Measurements from ENCODE around the gene DLX2.
"Not testable (repeated sequence)": the region's sequence is repeated elsewhere in the genome, so short reads cannot be mapped to it uniquely, and the experiment has no call there.

Gene DLX2

DNA sequence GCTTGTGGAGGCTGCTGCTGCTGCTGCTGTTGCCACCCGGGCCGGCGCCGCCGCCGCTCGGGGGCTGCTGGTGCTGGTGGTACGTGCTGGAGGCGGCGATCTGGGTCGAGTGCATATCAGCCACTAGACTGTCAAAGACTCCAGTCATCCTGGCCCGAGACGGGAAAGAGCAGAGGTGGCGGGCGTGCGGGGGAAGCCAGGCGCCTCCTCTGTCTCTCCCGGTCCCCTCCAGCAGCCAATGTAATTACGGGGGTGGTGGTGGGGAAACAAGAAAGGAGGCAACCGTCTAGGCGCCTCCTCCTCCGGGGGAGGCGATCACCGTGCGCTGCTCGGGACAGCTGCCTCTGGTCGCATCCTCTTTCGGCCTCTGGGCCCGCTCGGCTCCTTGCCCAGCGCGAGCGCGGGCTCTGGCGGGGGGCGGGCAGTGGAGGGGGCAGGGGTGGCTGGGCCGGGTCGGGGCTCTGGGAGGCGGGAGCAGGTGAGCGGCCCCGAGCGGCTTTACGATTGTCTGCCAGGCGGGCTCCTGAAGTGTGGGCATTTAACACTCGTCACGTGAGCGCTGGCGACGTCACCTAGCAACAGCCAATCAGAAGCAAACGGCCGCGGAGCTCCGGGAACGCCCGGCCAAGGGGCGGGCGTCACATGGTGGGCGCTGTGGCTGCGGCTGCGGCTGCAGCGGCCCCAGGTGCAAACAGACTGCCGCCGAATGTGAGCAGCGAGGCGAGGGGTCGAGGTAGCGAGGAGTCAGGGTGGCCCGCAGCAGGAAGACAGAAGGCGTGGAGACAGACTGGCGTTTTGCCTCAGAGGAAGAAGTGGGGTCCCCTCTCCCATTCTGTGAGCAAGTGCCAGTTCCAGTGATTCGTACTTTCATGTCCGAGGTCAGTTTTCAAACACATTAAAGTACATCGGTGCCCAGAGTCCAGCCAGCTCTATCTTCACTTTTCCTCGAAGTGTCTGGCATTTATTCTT is at the start of gene DLX2:
Gene DLX2, minus strand, starts transcription at position 510 of the 969 bp plus-strand sequence. Its CDS starts 362 bp downstream, at position 148.
- peak; percentile 79 to 83 for DNase-seq

DNA sequence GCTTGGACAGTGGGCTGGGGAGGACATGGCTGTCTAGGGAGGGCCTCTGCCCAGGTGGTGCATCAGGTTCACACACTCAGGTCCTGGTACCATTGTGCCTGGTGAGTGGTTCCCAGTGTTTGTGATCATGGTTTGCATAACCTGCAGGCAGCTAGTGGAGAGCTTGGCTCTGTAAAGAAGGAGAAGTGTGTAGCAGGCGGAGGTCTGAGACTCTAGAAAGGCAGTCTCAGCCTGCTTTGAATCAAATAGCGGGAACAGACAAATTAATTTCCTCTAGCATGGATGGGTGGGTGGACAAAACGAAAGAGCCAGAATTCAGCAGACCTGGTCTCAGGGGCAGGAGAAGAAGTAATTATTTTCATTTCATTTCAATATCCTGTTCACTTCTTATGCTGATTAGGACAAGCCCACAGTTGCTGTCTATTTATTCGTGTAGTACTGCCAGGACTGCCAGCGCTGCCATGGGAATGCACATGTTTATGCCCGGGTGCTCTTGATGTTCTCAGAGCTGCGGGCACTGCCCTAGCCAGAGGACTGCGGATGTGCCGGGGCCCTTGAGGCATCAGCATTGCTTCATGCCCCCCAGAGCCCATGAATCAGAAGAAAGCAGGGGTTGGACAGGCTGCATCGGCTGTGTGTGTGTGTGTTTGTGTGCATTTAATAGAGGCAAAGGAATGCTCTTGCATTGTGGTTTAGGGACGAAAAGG is 45.4 kb upstream of the DLX2 start:
- DNase-seq, result no peak

DNA sequence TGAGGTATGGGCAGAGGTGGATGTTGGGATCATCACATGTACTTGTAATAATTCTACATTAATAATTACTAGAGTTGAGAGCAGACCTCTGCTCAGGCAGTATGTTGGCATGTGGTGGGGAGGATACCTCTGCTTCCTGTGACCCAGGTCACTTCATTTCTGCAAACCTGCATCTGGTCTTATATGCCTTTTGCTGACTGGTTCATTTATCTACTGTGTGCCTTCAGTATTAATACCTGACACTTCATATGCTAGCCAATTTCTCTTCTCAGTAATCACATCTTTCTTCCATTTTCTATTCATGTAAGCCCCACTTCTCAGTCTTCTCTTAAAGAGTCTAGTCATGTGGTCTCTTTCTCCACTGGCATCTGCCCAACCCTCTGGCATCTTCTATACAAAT is 41.1 kb upstream of the DLX2 start:
- no peak for DNase-seq

DNA sequence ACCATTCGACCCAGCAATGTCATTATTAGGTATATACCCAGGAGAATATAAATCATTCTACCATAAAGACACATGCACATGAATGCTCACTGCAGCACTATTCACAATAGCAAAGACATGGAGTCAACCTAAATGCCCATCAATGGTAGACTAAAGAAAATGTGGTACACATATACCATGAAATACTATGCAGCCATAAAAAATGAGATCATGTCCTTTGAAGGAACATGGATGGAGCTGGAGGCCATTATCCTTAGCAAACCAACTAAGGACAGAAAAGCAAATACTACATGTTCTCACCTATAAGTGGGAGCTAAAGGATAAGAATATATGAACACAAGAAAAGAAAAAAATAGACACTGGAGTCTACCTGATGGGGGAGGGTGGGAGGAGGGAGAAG is 36.0 kb upstream of the DLX2 start:
- not testable (repeated sequence) for DNase-seq

DNA sequence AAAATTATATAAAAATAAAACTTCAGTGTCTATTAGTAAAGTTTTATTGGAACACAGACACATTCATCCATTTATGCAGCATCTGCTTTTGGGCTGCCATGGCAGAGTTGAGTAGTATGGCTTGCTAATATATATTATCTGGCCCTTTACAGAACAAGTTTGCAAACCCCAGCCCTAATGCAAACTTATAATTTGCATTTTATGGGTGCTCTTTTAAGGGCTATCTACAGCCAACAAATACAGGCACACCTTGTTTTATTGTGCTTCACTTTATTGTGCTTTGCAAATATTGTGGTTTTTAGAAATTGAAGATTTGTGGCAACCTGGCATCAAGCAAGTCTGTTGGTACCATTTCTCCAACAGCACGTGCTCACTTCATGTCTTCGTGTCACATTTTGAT is 35.2 kb upstream of the DLX2 start:
- DNase-seq, result no peak

DNA sequence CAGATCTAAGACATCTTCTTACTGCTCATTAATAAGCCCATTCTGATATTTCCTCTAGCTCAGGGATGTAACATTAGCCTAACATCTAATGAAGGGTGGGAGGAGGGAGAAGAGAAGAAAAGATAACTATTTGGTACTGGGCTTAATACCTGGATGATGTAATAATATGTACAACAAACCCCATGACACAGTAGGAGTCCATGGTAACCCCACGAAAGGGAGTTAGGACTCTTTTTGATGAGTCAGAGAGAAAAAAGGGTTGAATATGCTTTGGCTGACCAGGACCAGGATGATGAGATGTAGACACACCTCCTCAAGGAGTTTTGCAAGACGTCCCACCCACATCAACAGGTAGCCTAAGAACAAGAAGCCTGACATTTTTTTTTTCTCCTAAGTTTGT is 34.4 kb upstream of the DLX2 start:
- DNase-seq, result no peak

DNA sequence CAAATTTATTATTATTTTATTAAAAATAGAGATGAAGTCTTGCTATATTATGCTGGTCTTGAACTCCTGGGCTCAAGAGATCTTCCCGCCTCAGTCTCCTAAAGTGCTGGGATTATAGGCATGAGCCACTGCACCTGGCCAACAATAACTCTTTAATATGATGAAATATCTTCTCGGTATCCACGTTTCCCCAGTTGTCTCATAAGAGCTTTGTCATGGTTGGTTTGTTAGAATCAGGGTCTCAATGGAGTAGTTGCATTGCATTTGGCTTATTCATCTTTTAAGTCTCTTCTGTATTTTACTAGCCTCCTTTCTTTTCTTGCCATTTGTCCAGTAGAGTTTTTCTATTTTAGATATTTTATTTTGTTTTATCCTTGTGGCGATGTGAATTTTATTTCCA is 32.7 kb upstream of the DLX2 start:
- no peak for DNase-seq

DNA sequence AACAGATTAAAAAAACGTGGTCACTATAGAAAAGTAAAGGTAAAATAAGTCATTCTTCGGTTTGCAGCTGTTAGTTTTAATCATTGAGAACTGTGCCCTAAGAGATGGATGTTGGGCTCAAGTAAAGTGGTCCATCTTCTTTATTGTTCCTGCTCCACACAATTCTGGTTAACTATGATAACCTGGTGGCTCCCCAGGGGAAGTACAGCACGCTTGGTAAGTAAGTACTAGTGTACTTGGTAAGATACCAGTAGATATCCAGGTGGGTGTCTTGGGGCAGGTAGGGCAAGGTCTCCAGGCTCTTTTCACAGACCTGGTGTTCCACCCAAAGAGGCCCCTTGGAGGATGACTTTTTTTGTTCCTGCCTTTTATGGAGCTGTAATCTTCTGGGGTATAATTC is 31.6 kb upstream of the DLX2 start:
- DNase-seq, result no peak

DNA sequence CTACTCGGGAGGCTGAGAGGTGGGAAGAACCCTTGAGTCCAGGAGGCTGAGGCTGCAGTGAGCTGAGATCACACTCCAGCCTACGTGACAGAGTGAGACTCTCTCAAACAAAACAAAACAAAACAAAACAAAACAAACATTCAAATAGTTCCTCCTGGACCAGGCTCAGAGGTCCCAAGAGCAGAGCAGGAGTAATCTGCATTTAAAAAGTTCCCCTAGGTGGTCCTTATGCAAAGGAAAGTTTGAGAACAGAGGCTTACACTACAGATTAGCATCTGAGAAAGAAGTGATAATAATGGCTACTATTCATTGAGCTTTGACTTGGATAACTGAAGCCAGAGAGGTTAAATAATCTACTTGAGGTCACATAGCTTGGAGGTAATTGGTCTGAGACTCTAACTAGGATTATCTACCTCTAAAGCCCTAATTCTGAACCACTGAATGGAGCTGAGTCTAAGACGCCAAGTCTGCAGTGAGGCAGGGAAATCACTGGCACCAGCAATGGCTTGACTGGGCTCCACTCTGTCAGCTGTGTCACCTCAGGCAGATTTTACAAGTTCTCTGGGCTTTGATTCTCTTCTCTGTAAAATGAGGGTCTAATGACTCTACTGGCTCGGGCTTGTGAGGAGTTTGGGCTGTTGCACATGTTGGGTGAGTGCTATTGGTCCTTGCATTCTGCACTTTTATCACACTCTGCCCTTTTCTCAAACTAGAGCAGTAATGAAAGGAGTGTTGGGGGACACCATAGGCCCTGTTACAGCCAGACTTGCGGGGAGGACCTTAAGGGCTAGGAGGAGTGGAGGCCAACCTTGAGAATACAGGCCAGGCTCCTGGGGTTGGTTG is 29.2 kb upstream of the DLX2 start:
- DNase-seq, result no peak

DNA sequence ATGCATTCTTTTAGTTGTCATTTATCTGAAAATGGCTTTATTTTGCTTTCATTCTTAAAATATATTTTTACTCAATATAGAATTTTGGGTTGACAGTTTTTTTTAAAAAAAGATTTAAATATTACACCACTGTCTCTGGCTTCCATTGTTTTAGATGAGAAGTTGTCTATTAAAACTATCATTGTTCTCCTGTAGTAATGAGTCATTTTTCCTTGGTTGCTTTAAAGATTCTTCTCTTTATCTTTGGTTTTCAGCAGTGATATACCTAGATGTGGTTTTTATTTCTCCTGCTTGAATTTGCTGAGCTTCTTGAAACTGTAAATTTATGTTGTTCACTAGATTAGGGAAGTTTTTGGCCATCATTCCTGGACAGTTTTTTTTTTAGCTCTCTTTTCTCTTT is 26.7 kb upstream of the DLX2 start:
- no peak for DNase-seq

DNA sequence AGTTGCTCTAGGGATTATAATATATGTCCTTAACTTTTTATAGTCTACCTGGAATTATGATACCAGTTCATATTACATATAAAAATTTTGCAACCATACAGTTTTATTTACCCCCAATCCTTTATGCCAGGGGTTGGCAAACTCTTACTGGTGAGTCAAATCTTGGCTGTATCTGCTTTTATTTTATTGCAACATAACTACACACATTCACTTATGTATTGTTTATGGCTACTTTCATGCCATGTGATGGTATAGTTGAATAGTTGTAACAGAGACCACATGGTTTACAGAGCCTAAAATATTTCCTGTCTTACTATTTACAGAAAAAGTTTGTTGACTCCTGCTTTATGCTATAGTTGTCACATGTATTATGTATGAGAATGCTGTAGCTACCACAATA is 25.8 kb upstream of the DLX2 start:
- DNase-seq, result no peak

DNA sequence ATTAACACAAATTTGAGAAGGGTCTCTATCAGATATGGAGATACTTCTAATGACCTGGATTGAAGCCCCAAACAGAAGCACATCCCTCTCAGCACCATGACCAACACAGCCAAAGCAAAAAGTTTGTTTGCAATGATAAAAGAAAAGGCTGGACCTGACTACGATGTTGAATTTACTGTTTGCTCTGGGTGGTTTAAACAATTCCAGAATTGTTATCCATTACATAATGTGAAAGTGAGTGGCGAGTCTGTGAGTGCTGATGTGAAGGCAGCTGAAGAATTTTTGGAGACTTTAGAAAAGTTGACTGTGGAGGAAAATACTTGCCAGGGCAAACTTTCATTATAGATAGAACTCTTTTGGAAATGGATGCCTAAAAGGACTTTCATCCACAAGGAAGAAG is 17.4 kb upstream of the DLX2 start:
- no peak for DNase-seq

DNA sequence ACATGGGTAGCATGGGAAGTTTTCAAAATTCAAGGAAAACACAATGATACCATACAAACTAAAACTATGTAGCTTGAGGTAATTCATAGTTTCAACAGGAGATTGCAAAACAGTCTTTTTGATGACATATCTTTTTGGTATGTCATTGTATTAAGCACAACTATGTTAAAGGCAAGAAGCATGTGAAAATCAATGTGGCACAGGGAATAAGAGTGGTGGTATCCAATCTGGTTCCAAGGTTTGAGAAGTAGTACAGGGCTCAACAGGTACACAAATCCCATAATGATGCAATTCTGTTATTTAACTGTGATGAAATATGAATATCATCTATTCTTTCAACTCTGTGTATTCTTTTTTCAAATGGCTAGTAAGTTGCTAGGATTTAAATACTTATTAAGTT is 16.4 kb upstream of the DLX2 start:
- no peak for DNase-seq

DNA sequence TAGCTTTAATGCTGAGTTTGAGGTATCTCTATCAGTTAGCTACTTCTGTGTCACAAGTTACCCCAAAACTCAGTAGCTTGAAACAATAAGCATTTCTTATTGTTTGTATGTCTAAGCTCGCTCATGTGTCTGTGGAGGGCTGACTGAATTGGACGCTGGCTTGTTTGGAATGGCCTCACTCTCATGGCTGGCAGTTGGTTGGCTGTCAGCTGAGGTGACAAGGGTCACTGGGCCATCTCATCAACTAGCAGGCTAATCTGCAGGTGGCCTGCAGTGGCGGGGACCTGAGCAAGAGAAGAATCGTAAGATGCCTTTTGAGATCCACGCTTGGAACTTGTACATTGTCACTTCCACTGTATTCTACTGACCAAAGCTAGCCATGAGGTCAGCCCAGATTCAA is 13.4 kb upstream of the DLX2 start:
- DNase-seq, result no peak

DNA sequence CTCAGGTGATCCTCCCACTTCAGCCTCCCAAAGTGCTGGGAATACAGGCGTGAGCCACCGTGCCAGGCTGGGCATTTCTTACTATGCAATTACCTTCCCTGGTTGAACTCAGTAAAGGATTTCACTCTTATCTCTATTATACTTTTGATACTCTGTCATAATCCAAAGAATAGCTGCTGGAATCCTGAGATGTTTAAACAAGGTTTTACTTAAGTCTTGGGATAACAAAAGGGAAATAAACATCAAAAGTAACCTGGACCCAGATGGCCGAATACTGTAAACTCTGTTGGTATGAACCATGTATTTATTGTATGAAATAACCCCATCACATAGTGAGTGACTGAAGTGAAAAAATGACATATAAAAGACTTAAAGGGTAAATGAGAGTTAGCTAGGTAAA is 11.9 kb upstream of the DLX2 start:
- DNase-seq, result no peak

DNA sequence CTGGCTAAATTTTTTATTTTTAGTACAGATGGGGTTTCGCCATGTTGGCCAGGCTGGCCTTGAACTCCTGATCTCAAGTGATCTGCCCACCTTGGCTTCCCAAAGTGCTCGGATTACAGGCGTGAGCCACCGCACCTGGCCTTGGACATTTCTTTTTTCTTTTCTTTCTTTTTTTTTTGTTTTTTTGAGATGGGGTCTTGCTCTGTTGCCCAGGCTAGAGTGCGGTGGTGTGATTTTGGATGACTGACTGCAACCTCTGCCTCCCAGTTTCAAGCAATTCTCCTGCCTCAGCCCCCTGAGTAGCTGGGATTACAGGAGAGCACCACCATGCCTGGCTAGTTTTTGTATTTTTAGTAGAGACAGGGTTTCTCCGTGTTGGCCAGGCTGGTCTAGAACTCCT is 11.5 kb upstream of the DLX2 start:
- DNase-seq, result not testable (repeated sequence)

DNA sequence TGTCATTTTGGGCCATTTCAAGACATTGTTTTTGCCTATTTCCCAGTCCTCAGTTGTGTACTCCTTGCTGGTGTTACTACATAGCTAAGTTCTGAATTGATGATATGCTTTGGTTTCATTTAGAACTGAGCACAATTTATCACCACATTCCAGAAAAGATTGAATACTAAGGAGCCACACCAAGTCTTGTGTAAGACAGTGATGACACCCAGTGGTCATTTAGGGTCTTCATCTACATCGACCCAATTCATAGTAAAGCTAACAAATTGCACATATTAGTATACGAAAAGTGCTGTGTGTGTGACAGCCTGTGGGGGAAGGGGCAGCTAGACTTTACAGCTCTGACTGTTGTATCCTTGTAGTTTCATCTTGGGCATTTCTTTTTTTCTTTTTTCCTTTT is 10.9 kb upstream of the DLX2 start:
- no peak for DNase-seq

DNA sequence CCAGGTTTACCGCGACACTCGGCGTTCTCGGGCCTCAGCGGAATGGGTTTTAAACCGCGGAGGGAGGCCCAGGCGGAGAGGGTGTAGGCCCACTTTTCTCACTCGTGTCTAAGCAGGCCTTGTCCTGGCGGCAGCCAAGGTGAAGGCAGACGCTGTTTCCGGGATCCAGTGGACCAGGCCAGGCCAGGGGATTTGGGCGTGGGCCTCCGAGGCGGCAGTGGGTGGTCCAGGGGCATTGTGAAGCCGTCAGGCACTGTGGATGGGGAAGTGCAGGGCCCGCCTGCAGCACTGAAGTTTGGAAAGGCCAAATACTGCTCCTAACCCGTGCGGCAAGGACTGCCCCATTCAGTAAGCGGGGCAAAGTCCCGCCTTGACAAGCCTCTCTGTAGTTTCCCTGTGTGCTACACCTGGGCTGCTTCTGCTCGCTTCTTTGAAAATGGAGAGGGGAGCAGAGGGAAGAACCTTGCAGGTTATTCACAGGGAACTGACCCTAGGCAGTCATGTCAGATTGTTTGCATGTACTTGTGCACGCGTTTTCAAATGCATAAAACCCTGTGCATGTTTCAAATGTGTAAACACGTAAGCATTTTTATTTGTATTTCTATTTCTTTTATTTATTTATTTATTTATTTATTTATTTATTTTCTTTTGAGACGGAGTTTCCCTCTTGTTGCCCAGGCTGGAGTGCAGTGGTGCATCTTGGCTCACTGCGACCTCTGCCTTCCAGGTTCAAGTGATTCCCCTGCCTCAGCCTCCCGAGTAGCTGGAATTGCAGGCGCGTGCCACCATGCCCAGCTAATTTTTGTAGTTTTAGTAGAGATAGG is 7.5 kb upstream of the DLX2 start:
- DNase-seq, result no peak

DNA sequence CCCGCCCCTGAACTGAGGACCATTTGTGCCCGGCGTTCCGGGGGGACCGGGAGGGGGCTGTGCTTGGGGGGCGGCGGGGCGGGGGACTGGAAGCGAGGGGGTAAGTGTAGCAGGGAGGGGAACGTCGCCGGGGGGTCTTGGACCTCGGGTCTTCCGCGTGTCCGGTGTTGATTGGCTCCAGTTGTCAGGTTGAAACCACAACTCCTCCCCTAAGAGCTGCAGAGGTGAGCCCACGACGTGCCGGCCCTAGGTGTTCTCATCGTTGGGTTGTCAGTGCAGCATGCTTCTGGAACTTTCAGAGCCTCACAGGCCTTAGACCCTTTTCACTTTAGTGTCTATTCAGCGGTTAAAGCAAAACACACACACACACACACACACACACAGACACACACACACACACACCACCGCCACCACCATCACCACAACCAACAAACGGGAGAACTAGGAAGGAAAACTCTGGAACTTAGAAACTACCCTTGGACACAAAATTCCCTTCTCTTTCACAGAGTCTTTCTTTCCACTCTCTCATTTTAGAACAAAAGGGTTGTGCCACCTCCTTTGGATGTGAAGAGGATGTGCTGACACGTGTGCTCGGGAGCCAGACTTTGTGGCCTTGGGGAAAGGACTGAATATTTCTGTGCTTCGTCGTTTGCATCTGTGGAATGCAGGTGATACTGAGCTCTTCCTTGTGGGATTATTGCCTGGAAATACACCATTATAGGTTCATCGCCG is 6.7 kb upstream of the DLX2 start:
- DNase-seq, result no peak

DNA sequence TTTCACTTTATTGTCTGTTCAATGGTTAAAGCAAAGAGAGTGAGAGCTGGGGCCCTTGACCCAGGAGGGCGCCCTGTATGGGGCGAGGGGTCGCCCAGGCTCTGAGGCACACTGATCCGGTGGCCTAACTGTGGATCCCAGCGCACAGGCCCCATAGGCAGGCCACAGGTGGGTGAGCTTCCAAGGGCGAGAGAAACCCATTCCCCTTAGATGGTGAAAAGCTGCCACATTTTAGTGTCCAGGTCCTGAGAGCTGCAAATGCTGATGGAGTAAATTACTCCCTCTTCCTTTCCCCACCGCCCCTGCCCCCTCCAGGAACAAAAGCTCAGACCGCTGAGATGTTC is 5.9 kb upstream of the DLX2 start:
- DNase-seq, result no peak

DNA sequence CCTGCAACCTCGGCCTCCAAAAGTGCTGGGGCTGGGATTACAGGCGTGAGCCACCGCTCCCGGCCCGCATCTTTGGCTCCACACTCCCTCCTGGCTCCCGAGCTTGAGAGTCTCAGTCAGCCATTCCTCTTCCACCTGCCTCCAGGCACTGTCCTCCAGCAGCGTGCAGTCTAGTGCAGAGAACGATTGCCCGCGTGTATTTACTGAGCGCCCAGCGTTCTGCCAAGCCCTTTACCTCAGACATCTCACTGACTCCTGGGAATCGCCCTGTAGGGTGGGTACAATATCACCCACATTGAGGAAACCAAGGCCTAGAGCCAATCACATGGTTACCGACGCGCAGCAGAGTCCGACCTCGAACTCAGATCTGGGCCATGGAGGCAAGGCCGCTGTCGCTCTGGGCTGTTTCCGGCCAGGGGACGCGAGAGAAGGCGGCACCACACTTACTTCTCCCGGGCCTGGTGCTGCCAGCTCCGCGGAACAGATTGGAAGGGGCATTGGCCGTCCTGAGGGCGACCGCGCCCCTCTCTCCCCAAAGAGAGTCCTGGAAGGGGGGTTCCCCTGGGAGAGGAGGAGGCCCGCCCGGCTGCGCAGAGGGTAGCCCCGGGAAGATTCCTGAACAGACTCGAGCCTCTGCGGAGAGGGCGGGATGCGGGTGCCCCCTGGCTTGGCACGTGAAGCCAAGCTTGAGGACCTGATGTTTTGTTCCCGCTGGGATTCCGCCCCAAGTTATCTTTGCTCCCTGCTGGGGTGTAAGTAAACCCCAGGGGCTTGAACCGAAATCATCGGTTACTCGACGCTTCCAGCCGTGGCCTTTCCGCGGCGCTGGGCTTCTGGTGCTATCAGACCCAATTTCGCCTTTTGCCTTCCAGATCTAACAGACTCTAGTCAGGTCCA is 5.2 kb upstream of the DLX2 start:
- no peak for DNase-seq

Data from CD4-positive, alpha-beta T cell treated with Interleukin-1 beta for 1 hour (primary cell).